EH (cell line): Measurements from ENCODE around the gene FGD1.

Experiments
- DNase-seq: peaks from one replicate; pipeline ENCODE4 v3.0.0-alpha.2; 2015; ENCODE audit warnings: low read depth

FGD1 gene

GRCh38 chrX:54397113-54397512 is 98.9 kb downstream of the FGD1 start:
- DNase-seq = peak; percentile 4
